A549 (cell line): ENCODE data around the gene DXO.
"Not testable (repeated sequence)": the region's sequence is repeated elsewhere in the genome, so short reads cannot be mapped to it uniquely, and the experiment has no call there.

Experiments used
- CHD4 ChIP-seq: fragments of 200-600 bp; sonication (generic); IDR thresholded peaks from 2 replicates; pipeline ENCODE4 v1.6.1; 2016; ENCODE audit warnings: antibody characterized with exemption, mild to moderate bottlenecking, borderline replicate concordance
- ELK1 ChIP-seq: fragments of 150-350 bp; IDR thresholded peaks from 2 replicates; pipeline ENCODE4 v1.6.1; 2014; ENCODE audit warnings: low read depth, mild to moderate bottlenecking, low read length
- JUN ChIP-seq, 2 experiments: fragments of >200 bp; sonication (Bioruptor Twin); formaldehyde crosslinking; IDR thresholded peaks; 2 replicates in 1 of 2; 3 replicates in 1 of 2; pipeline ENCODE4 v1.6.1; 2016 to 2017
- MAFK ChIP-seq: fragments of 450-650 bp; IDR thresholded peaks from 2 replicates; pipeline ENCODE4 v1.6.1; 2014; ENCODE audit not compliant: partially characterized antibody
- NR3C1 ChIP-seq: fragments of >200 bp; sonication (Bioruptor Twin); formaldehyde crosslinking; IDR thresholded peaks from 3 replicates; pipeline ENCODE4 v1.6.1; 2017
- POLR2A ChIP-seq: IDR thresholded peaks from 2 replicates; pipeline ENCODE4 v1.6.1; 2012; ENCODE audit warnings: mild to moderate bottlenecking, low read length
- ZFP36 ChIP-seq: fragments of 450-650 bp; IDR thresholded peaks from 2 replicates; pipeline ENCODE4 v1.6.1; 2014; ENCODE audit warnings: borderline replicate concordance; ENCODE audit not compliant: partially characterized antibody
- ZNF302 ChIP-seq: fragments of 250-450 bp; sonication (Bioruptor Pico); IDR thresholded peaks from 2 replicates; pipeline ENCODE4 v1.9.0; 2021; ENCODE audit warnings: inconsistent platforms, mild to moderate bottlenecking, moderate library complexity
- TF ChIP-seq, protein P1 (sequence below): fragments of >200 bp; sonication (Bioruptor Twin); formaldehyde crosslinking; IDR thresholded peaks from 3 replicates; pipeline ENCODE4 v1.5.1; 2016

GRCh38 chr6:32005991-32006529 lies 34.1 kb upstream of the DXO start:
- TF ChIP-seq, protein P1, sequence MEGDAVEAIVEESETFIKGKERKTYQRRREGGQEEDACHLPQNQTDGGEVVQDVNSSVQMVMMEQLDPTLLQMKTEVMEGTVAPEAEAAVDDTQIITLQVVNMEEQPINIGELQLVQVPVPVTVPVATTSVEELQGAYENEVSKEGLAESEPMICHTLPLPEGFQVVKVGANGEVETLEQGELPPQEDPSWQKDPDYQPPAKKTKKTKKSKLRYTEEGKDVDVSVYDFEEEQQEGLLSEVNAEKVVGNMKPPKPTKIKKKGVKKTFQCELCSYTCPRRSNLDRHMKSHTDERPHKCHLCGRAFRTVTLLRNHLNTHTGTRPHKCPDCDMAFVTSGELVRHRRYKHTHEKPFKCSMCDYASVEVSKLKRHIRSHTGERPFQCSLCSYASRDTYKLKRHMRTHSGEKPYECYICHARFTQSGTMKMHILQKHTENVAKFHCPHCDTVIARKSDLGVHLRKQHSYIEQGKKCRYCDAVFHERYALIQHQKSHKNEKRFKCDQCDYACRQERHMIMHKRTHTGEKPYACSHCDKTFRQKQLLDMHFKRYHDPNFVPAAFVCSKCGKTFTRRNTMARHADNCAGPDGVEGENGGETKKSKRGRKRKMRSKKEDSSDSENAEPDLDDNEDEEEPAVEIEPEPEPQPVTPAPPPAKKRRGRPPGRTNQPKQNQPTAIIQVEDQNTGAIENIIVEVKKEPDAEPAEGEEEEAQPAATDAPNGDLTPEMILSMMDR: not testable (repeated sequence)
- not testable (repeated sequence) for TF ChIP-seq ZFP36; ELK1; JUN (IDR thresholded peaks at IDR 0.05); NR3C1; MAFK; POLR2A; CHD4; ZNF302 (CRISPR knock-in tag)
